ENCODE measurements around the gene KLHL17.

- no peak for TF ChIP-seq CTCF (IDR thresholded peaks at IDR 0.05 in 4 of 5, conservative IDR thresholded peaks at IDR 0.05 in 1 of 5)
- TF ChIP-seq POLR2A (IDR thresholded peaks at IDR 0.05): no peak
Observed at GRCh38 chr1:969260-969855, 9.0 kb downstream of the KLHL17 start.
